Myocyte (in vitro differentiated cells): ENCODE data around the gene PASD1. TPM values are rescaled to one million over a fixed set of nuclear protein-coding genes. Genes with fewer than 3 reads are reported as not detected.
"Not testable (repeated sequence)": the region's sequence is repeated elsewhere in the genome, so short reads cannot be mapped to it uniquely, and the experiment has no call there.

ENCODE experiments used
- DNase-seq: peaks from one replicate; pipeline ENCODE4 v3.0.0-alpha.2; 2012; ENCODE audit warnings: low read depth
- total RNA-seq: library from RNA; depleted of rRNA; stranded (reverse); fragments of >200 nt; gene quantifications from 2 replicates; pipeline ENCODE4 v1.2.3, GENCODE V29; 2014

PASD1 gene
- total RNA-seq, 1 donor from 2014 or later: not detected

DNA sequence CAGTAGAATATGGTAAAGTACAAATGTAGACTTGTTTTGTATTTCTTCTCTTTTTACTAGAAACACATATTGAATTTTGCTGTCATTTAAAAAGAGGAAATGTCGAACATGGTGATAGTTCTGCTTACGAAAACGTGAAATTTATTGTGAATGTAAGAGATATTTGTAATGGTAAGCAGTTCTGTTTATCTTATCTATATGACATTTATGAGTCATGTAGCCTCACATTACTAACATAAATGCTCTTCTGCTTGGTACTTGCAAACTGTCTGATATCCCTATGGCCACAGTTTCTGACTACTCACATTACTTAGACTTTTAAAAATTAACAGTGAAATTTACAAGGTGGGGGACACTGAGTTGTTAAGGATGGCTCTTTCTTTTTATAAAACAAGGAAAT is 57.9 kb downstream of the PASD1 start:
- DNase-seq: no peak

DNA sequence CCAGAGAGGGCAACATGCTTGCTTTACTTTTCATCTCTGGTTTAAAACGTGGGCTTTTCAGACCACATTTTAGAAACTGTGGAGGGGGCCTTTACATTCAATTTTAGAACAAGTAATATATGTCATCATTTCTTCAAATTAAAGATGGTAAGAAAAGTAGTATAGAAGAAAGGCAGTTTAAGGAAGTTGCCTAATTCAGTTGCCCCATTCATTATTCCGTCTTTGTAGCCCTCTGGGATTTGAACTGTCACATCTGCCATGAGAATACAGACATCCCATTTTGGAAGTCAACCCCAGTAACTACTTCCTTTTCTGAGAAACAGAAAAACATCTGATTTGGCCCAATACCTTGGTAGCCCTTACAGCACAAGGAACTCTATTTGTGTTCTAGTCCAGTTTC is 61.2 kb downstream of the PASD1 start:
- DNase-seq: no peak

DNA sequence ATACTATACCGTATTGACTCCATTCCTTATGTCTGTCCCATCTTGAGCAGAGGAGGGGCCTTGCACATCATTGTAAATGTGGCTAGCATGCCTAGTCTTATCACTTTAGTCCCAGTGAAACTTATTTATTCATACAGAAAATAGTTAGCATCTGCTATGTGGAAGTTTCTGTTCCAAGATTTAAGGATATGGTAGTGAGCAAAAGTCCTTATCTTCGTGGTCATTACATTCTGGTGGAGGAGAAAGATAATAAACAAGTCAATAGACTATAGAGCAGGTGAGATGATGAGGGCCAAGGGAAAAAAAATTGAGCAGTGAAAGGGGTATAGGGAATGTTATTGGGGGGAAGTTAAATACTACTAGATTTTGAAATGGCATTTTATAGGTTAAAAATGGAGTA is 68.3 kb downstream of the PASD1 start:
- DNase-seq: no peak

DNA sequence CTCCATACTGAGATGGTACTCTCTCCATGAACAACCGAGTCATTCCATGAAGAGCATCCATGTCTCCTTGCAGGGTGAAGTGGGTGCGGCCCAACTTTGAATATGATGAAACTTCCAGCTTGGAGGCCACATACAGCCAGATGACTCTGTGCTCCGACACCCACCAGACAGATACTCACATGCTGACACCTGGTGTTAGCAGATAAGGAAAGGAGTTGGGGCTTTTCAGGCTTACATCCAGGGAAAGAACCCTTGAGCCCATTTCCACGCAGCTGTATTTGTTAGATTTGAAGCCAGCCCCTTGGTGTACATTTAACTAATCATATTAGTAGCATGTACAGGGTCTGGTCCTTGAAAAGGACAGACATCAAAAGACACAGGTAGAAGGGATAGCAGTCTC is 69.7 kb downstream of the PASD1 start:
- no peak for DNase-seq

DNA sequence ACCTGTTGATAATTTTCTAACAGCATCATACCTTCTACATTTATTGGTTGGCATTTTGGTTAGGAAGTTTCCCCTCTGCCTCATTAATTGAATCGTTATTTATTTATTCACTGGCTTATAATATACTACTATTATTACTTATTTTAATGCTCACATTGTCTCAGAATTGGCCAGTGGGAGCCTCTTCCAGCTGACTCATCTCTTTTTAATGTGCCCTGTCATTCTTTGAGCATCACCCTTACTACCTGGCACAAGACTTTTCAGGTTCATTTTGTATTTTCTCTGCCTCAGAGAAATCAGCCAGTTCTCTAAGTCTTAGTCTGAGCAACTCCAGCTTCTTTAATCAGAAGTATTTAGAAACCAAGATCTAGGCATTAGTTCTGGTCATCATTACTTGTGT is 71.5 kb downstream of the PASD1 start:
- DNase-seq: no peak

- DNase-seq: no peak
Measured at GRCh38 chrX:151641564-151641963, 78.1 kb downstream of the PASD1 start.

- DNase-seq: no peak
Measured at GRCh38 chrX:151675121-151675746, 111.8 kb downstream of the PASD1 start.

GRCh38 chrX:151676196-151676595 is 112.7 kb downstream of the PASD1 start:
- no peak for DNase-seq

GRCh38 chrX:151679798-151680402 is 116.4 kb downstream of the PASD1 start:
- DNase-seq: no peak

GRCh38 chrX:151680805-151681204 is 117.3 kb downstream of the PASD1 start:
- DNase-seq: peak; percentile 1

DNA sequence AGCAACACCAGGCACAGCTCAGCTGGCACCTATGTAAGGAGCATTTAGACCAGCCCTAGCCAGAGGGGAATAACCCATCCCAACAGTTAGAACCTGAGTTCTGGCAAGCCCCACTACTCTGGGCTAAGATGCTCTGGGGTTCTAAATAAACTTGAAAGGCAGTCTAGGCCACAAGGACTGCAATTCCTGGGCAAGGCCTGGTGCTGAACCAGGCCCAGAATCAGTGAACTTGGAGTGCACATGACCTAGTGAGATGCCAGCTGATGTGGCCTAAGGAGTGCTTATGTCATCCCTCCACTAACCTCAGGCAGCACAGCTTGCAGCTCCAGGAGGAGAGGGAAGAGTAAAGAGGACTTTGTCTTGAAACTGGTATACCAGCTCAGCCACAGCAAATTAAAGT is 124.2 kb downstream of the PASD1 start:
- DNase-seq: no peak

- no peak for DNase-seq
Measured at GRCh38 chrX:151688695-151689094, 125.2 kb downstream of the PASD1 start.

DNA sequence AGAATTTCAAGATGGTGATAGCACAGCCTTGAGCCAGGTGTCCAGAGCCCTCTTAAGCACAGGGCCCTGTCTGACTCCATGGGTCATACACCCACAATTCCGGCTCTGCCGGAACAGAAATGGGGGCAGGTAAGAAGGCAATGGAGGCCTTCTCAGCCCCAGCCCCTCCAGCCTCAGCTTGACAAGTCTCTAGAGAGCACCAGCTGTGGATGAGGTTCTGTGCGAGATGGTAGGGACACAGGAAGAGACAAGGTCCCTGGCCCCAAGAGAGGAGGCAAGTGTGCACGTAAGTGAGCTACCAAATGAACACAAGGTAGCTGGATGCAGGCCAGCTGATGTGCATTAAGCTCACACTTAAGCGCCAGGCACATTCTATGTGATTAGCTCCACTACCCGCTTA is 129.3 kb downstream of the PASD1 start:
- no peak for DNase-seq

DNA sequence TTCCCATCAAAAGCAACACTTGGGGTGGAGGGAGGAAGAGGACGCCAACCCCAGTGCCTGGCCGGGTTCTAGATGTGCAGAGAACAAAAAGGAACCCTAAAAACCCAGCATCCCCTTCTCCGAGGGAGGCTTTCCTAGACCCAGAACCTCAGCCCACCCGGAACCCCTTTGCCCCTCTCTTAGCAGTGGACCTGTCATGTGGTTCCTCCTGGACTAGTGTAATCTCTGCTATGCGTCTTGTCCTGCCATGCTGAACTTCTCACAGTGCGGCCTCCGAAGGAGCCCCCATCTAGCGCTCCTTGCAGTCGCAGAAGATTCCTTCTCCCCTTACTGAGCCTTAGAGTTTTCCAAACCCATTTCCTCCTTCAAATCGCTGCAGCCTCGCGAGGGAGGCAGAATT is 130.6 kb downstream of the PASD1 start:
- no peak for DNase-seq

GRCh38 chrX:151694661-151695582 is 131.4 kb downstream of the PASD1 start, which contains the start of gene PRRG3:
PRRG3 (plus strand) TSS chrX:151695458; CDS start chrX:151698815, 3,357 bp downstream.
- no peak for DNase-seq

DNA sequence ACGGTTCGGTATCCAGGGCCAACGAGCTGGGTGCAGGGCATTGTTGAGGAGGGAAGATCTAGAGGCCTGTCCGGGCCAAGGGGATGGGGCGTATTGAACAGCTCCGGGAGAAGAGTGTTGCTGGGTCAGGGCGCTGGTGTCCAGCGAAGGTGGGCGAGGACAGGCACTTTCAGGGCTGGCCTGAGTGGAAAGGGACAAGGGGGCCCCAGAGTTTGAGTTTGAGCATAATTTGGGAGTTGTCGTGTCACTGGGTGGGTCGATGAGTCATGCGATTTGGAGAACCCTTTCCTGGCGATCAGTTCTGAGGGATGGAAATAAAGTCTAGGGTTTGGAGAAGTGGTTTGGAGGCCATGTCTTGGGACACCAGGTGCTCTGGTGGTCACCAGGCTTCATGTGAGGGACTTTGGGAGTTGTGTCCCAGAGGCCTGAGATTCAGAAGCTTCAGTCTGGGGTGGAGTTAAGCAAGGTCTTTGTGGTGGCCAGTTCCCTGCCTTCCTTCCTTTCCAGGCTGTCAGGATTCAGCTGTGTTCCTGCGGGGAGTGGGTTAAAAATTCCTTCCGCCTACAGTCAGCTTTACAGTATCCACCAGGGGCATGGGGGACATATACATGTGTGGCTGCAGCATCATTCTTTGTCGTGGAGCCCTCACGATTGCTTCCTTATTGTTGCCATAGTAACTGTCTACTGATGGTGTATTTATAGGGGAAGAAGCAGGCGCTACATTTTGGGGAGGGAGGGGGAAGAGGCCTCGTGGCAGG is 132.3 kb downstream of the PASD1 start:
- DNase-seq: no peak

DNA sequence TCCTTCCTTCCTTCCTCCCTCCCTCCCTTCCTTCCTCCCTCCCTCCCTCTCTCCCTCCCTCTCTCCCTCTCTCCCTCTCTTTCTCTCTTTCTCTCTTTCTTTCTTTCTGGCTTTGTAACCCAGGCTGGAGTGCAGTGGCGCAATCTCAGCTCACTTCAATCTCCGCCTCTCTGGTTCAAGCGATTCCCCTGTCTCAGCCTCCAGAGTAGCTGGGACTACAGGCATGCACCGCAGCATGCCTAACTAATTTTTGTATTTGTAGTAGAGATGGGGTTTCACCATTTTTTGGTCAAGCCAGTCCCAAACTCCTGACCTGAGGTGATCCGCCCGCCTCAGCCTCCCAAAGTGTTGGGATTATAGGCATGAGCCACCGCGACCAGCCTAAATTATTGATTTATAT is 133.6 kb downstream of the PASD1 start:
- DNase-seq: not testable (repeated sequence)

DNA sequence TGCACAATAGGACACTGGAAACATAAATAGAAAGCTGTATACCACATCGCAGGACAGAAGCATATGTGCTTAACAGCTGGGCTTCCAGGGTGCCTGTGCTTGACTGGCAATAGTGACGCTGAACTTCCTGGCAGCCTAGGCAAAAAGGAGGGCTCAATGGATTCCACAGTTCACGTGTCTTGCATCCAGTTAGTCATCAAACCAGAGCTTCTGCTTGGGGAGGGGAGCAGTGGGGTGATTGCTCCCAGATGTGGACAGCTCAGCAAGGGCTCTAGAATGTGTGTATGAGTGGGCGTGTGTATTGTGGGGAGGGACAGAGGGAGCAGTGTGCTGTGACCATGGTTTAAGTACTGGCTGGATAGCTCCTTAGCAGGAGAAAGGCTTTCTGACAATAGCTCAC is 134.0 kb downstream of the PASD1 start:
- no peak for DNase-seq

GRCh38 chrX:151698485-151698884 is 135.0 kb downstream of the PASD1 start:
- no peak for DNase-seq

- no peak for DNase-seq
Measured at GRCh38 chrX:151699746-151700145, 136.3 kb downstream of the PASD1 start.

DNA sequence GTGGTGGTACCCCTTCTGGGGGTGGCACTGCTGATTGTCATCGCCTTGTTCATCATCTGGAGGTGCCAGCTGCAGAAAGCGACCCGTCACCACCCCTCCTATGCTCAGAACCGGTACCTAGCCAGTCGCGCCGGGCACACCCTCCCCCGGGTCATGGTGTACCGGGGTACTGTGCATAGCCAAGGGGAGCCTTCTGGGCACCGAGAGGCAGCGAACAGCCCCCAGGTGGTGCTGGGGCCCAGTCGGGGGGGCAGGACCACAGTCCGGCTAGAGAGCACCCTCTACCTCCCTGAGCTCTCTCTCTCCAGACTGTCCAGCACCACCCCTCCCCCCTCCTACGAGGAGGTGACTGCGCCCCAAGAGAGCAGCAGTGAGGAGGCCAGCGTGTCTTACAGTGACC is 137.1 kb downstream of the PASD1 start:
- no peak for DNase-seq
